ENCODE measurements around the gene MYBBP1A.
"Not testable (repeated sequence)": the region's sequence is repeated elsewhere in the genome, so short reads cannot be mapped to it uniquely, and the experiment has no call there.

Gene MYBBP1A

DNA sequence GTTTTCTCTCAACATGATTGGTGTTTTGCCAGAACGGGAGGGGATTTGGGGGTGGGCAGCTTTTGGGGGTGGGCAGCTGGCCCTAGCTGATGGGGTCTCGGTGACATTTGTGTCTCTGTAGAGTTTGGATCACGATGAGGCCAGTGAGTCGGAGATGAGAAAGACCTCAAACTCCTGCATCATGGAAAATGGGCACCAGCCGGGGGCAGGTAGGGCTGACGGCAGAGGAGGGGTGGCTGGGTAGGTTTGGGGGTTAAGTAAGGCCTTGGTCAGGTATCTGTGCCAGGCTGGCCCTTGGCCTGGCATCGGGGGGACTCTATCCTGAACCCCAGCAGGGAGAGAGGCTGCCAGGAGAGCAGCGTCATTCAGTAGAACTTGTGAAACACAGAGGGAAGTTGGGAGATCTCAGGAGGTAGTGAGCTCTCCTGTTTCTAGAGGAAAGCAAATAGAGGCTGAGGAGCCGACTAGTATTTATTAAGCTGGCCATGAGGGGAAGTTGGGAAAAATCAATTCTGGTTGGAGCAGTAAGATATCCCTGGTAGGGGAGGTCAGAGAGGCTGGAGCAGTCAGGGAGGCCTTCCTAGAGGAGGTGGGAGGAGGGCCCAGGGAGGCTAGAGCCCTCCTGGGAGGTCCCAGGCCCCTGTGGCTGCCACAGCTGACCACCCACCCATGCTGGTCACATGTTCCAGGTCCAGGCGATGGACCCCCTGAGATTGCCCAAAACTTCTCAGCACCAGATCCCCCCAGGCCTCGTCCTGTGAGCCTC, 37.2 kb upstream of the MYBBP1A start:
- TF ChIP-seq ZFX (IDR thresholded peaks at IDR 0.05) (no peak), CTCF (conservative IDR thresholded peaks at IDR 0.05) (no peak)
- no peak overlapping the region for H3K27ac ChIP-seq

- TF ChIP-seq ZFX (IDR thresholded peaks at IDR 0.05) = no peak
- TF ChIP-seq CTCF (conservative IDR thresholded peaks at IDR 0.05) = no peak
- no peak overlapping the region for H3K27ac ChIP-seq
These were observed 36.3 kb upstream of the MYBBP1A start for GRCh38 chr17:4591529-4591928.

GRCh38 chr17:4590981-4591453, 35.8 kb upstream of the MYBBP1A start:
- no peak for TF ChIP-seq CTCF (conservative IDR thresholded peaks at IDR 0.05)
- TF ChIP-seq ZFX (IDR thresholded peaks at IDR 0.05) = no peak
- H3K27ac ChIP-seq = no peak overlapping the region

DNA sequence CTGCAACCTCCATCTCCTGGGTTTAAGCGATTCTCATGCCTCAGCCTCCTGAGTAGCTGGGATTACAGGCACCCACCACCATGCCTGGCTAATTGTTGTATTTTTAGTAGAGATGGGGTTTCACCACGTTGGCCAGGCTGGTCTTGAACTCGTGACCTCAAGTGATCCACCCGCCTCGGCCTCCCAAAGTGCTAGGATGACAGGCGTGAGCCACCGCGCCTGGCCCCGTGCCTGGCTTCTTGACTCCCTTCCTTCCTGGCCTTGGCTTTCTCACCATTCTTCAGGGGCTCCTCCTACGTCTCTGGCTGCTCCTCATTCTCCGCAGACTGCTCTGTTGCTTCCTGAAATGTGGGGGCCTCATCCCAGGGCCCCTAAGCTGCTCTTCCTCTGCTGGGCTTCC, 34.9 kb upstream of the MYBBP1A start:
- not testable (repeated sequence) for H3K27ac ChIP-seq

DNA sequence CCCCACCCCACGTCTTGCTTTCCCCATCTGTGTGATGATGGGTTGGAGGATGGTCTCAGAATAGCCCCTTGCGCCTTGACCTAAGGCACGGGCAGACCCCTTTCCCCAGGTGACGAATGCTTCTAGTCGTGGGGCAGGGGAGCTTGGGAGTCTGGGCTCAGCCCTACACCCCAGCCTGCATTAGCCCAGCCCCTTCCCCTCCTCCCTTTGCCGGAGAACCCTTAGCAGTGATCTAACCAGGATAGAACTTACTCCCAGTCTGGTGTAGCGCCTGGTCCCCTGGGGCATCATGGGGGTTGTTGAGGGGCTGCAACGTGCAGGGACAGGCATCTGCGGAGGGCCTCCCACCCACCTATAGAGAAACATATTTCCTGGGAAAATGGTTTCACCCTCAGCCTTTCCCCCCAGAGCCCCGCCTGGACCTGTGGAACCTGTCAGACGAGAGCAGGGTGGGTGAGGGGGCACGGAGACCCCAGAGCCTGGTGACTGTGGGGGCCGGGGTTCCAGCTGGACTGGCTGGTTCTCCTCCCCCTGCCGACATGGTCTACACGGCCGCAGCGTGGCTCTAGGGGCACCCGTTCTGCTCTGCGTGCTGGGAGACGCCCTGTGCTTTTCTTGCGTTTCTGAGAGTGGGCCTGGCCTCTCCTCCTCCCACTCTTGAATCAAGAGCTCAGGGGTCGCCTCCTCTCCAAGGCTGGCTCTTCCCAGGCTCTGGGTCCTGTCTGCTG, 33.9 kb upstream of the MYBBP1A start:
- no peak overlapping the region for H3K27ac ChIP-seq
- TF ChIP-seq CTCF (conservative IDR thresholded peaks at IDR 0.05) (no peak), ZFX (IDR thresholded peaks at IDR 0.05) (no peak)

DNA sequence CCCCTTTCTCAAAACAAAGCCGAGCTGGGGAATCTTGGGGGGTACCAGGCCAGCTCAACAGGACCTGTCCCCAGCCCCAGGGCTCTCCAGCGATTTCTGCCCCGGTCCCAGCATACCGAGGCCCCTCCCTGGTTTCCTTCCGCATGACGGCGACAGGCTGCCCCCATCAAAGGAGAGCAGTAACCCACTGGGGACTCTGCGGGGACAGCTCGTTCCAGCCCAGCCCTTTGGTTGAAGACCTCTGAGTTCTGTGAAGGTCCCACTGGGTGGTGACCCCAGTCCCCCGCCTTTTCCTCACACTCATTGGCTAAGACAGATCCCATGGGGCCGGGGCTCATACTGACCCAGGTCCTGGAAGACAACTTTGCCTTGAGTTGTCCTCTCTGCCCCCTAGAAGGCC, 33.2 kb upstream of the MYBBP1A start:
- no peak overlapping the region for H3K27ac ChIP-seq
- TF ChIP-seq ZFX (IDR thresholded peaks at IDR 0.05) (no peak), CTCF (conservative IDR thresholded peaks at IDR 0.05) (no peak)

DNA sequence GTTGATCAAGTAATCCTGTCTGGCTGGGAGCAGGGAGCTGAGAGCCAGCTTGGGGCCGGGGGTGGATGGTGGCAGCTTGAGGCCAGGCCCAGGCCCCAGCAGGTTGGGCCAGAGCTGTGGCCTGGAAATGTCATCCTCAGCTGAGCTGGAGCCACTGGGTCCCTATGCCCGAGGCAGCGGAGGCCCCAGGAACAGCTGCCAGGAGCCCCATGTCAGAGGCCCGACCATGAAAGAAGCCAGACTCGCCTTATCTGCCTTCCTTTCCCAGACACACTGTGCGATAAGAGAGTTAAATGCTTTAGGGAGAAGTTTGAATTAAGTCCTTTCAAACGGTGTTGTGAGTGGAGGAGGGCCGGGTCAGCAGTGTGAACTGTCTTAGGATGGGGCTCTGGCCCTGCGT, 32.6 kb upstream of the MYBBP1A start:
- TF ChIP-seq CTCF (conservative IDR thresholded peaks at IDR 0.05) (no peak), ZFX (IDR thresholded peaks at IDR 0.05) (no peak)

More for the DNA sequence above, 32.6 kb upstream of the MYBBP1A start:
- no peak overlapping the region for H3K27ac ChIP-seq

Measured in C4-2B (cell line).